ENCODE data around the gene MTUS2. TPM values are rescaled to one million over a fixed set of nuclear protein-coding genes. Genes with fewer than 3 reads are reported as not detected.

The MTUS2 gene
- total RNA-seq, 1 donor from 2014 or later = 0.90 TPM

DNA sequence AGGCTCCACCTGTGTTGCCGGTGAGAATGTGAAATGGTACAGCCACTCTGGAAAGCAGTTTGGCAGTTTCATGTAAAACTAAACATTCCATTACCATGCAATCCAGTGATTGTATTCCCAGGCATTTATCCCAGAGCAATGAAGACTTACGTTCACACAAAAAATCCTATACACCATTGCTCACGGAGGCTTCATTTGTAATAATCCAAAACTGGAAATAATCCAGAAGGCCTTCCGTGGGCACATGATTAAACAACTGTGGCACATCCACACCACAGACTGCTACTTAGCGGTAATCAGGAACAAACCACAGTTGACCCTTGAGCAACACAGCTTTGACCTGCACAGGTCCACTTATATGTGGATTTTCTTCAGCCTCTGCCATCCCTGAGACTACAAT lies 339.7 kb downstream of the MTUS2 start:
- H3K4me1 Mint-ChIP-seq (ENCODE audit: unreplicated experiment) = no peaks in the 10 kb centered on the region
- no peaks in the 10 kb centered on the region for H3K27me3 Mint-ChIP-seq (ENCODE audit: unreplicated experiment)

GRCh38 chr13:29160862-29161261 lies 340.7 kb downstream of the MTUS2 start:
- TF ChIP-seq CTCF (IDR thresholded peaks at IDR 0.05; ENCODE audit: unreplicated experiment) = no peak
- H3K4me3 Mint-ChIP-seq (ENCODE audit: unreplicated experiment) = no peak overlapping the region
- DNase-seq (ENCODE audit: low spot score) = no peak
- H3K9me3 Mint-ChIP-seq (ENCODE audit: unreplicated experiment) = no peaks in the 10 kb centered on the region
- no peaks in the 10 kb centered on the region for H3K4me1 Mint-ChIP-seq (ENCODE audit: unreplicated experiment)
- H3K27me3 Mint-ChIP-seq (ENCODE audit: unreplicated experiment) = peaks cover under 1% of the 10 kb centered on the region
- H3K27ac Mint-ChIP-seq (ENCODE audit: unreplicated experiment) = no peak overlapping the region
- H3K36me3 Mint-ChIP-seq (ENCODE audit: low read depth, unreplicated experiment) = no peaks in the 10 kb centered on the region

More for the DNA sequence above, 339.7 kb downstream of the MTUS2 start:
- DNase-seq (ENCODE audit: low spot score) = no peak
- H3K9me3 Mint-ChIP-seq (ENCODE audit: unreplicated experiment) = no peaks in the 10 kb centered on the region
- no peak for TF ChIP-seq CTCF (IDR thresholded peaks at IDR 0.05; ENCODE audit: unreplicated experiment)
- no peak overlapping the region for H3K27ac Mint-ChIP-seq (ENCODE audit: unreplicated experiment)
- no peak overlapping the region for H3K4me3 Mint-ChIP-seq (ENCODE audit: unreplicated experiment)
- no peaks in the 10 kb centered on the region for H3K36me3 Mint-ChIP-seq (ENCODE audit: low read depth, unreplicated experiment)

DNA sequence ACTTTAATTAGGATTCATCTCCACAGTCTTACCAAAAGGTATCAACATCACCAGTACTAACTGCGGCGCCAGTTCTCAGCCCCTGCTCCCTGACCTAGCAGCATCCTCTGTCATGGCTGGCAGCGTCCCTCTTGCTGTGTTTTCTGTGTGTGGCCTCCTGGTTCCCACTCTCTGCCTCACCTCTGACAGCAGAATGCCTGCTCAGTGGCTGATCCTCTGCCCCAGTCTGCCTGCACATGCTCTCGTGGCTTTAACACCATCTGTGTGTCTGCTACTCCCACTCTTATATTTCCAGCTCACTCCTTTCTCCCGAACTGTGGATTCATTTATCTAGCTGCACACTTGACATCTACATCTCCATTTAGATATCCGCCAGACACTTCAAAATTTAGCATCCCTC lies 341.5 kb downstream of the MTUS2 start:
- Mint-ChIP-seq H3K4me3 (ENCODE audit: unreplicated experiment) (no peak overlapping the region), H3K27ac (ENCODE audit: unreplicated experiment) (no peak overlapping the region), H3K36me3 (ENCODE audit: low read depth, unreplicated experiment) (no peaks in the 10 kb centered on the region), H3K9me3 (ENCODE audit: unreplicated experiment) (no peaks in the 10 kb centered on the region), H3K27me3 (ENCODE audit: unreplicated experiment) (peaks cover 1% of the 10 kb centered on the region), H3K4me1 (ENCODE audit: unreplicated experiment) (no peaks in the 10 kb centered on the region)
- no peak for TF ChIP-seq CTCF (IDR thresholded peaks at IDR 0.05; ENCODE audit: unreplicated experiment)
- no peak for DNase-seq (ENCODE audit: low spot score)

GRCh38 chr13:29162638-29163235 lies 342.6 kb downstream of the MTUS2 start:
- Mint-ChIP-seq H3K4me3 (ENCODE audit: unreplicated experiment) (no peak overlapping the region), H3K9me3 (ENCODE audit: unreplicated experiment) (no peaks in the 10 kb centered on the region), H3K27ac (ENCODE audit: unreplicated experiment) (no peak overlapping the region), H3K4me1 (ENCODE audit: unreplicated experiment) (no peaks in the 10 kb centered on the region), H3K27me3 (ENCODE audit: unreplicated experiment) (peaks cover 1% of the 10 kb centered on the region), H3K36me3 (ENCODE audit: low read depth, unreplicated experiment) (no peaks in the 10 kb centered on the region)
- no peak for TF ChIP-seq CTCF (IDR thresholded peaks at IDR 0.05; ENCODE audit: unreplicated experiment)
- no peak for DNase-seq (ENCODE audit: low spot score)

- Mint-ChIP-seq H3K27me3 (ENCODE audit: unreplicated experiment) (peaks cover 1% of the 10 kb centered on the region), H3K9me3 (ENCODE audit: unreplicated experiment) (no peaks in the 10 kb centered on the region), H3K36me3 (ENCODE audit: low read depth, unreplicated experiment) (no peaks in the 10 kb centered on the region), H3K4me3 (ENCODE audit: unreplicated experiment) (no peak overlapping the region), H3K27ac (ENCODE audit: unreplicated experiment) (no peak overlapping the region), H3K4me1 (ENCODE audit: unreplicated experiment) (no peaks in the 10 kb centered on the region)
- no peak for DNase-seq (ENCODE audit: low spot score)
- no peak for TF ChIP-seq CTCF (IDR thresholded peaks at IDR 0.05; ENCODE audit: unreplicated experiment)
Observed at GRCh38 chr13:29164116-29164515, 344.0 kb downstream of the MTUS2 start.
